Fibroblast of skin of left quadriceps (primary cell): ENCODE results near the gene RBM10.
"Not testable (repeated sequence)": the region's sequence is repeated elsewhere in the genome, so short reads cannot be mapped to it uniquely, and the experiment has no call there.

ENCODE experiments used
- DNase-seq, 2 experiments: peaks; one replicate each; pipeline ENCODE4 v3.0.0-alpha.2; 2013; ENCODE audit warnings: low read depth in 2 of 2

RBM10 gene, protein sequence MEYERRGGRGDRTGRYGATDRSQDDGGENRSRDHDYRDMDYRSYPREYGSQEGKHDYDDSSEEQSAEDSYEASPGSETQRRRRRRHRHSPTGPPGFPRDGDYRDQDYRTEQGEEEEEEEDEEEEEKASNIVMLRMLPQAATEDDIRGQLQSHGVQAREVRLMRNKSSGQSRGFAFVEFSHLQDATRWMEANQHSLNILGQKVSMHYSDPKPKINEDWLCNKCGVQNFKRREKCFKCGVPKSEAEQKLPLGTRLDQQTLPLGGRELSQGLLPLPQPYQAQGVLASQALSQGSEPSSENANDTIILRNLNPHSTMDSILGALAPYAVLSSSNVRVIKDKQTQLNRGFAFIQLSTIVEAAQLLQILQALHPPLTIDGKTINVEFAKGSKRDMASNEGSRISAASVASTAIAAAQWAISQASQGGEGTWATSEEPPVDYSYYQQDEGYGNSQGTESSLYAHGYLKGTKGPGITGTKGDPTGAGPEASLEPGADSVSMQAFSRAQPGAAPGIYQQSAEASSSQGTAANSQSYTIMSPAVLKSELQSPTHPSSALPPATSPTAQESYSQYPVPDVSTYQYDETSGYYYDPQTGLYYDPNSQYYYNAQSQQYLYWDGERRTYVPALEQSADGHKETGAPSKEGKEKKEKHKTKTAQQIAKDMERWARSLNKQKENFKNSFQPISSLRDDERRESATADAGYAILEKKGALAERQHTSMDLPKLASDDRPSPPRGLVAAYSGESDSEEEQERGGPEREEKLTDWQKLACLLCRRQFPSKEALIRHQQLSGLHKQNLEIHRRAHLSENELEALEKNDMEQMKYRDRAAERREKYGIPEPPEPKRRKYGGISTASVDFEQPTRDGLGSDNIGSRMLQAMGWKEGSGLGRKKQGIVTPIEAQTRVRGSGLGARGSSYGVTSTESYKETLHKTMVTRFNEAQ

DNA sequence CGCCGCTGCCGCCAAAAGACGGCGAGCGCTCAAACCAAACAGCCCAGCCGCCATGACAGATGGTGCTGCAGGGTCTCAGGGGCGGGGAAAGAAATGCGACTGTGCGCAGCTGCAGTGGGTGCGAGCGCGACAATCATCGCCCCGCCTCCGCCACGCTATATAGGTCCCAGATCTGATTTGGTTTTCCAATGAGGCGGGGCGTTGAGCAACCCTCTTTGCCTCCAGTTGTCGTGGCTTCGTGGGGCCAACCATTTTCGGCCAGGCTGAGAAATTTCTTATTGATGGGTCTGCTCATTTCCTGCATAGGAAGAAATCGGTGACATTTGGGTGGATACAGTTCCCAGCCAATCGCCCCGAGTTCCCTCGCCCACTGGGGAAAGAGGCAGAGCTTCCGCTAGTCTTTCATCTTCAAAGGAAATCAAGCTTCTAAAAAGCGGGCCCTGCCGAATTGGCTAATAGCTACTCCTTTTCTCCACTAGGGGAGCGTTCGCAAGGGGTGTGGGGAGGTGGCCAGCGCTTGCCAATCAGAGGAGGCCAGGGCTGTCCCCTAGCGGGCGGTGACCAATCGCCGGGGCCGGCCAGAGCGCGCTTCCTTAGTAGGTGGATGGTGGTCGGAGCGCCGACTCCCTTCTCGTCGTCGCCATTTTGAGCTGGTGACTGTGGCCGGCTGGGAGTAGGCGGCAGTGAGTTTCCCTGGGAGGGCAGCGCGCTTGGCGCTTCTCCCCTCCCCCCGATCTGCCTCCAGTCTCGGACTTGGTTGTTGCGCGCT lies at the start of gene RBM10, which contains the start of gene NDUFB11:
Gene RBM10 (plus strand): TSS at position 596 of the 769 bp plus-strand sequence. CDS start 2,261 bp downstream, outside the sequence.
Gene NDUFB11 (minus strand): TSS at position 77 of the 769 bp plus-strand sequence. CDS start 23 bp downstream, at position 54.
- peak; percentile 87 to 89 for DNase-seq

DNA sequence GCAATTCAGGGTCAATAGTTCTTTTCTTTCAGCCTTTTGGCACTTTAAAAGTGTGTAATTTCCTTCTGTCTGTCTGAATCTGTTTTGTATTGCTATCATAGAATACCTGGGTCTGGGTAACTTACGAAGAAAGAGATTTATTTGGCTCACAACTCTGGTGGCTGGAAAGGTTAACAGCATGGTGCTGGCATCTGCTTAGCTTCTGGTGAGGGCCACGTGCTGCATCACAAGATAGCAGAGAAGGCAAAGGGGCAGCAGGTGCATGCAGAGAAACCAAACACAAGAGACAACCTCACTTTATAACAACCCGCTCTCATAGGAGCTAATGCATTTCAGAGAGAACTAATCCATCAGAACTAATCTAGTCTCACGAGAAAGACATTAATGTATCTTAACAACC lies 48.0 kb upstream of the RBM10 start:
- no peak for DNase-seq

DNA sequence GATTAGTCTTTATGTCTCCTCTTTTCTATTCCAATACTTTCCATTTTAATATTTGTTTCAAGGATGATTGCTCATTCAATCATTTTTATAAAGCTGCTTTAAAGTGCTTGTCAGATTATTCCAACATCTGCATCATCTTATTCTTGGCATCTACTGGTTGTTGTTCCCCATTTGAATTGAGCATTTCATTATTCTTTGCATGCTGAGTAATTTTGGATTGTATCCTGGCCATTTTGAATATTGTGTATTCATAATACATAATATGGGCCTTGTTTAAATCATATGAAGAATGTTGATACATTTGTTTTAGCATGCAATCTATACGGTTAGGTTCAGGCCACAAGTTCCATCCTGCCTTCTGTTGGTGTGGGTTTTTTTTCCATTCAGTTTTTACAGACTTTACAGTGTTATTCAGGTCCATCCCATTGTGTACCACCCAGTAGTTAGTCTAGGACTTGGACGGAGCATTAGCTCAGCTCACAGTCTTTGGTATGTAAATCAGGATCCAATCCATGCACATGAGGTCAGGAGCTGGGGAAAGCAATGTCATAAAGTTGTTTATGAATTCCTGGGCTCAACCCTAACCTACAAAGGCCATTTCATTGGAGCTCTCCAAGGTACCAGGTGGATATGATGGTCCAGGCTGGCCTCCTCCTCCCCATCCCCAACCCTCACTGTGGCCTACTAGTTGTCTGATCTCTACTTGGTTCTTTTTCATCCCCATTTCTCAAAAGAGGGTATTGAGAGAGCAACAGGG lies 46.5 kb upstream of the RBM10 start:
- no peak for DNase-seq

DNA sequence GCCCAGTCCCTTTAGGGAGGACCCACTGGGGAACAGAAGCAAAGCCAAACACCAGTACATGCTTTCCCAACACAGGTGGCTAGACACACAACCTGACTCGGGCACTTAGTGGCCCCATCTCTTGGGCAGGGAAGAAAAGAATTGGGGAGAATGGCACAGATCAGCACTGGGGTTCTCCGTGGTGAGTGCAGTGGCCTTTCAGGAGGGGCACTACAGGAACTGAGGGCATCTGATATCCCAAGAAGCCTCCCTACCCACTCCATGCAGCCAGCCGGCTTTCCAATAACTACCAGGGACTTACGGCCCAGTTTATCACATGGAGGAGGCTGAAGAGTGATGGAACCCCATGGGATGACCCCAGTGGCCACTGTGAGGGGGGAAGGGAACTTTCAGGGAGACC lies 43.8 kb upstream of the RBM10 start:
- DNase-seq: no peak

DNA sequence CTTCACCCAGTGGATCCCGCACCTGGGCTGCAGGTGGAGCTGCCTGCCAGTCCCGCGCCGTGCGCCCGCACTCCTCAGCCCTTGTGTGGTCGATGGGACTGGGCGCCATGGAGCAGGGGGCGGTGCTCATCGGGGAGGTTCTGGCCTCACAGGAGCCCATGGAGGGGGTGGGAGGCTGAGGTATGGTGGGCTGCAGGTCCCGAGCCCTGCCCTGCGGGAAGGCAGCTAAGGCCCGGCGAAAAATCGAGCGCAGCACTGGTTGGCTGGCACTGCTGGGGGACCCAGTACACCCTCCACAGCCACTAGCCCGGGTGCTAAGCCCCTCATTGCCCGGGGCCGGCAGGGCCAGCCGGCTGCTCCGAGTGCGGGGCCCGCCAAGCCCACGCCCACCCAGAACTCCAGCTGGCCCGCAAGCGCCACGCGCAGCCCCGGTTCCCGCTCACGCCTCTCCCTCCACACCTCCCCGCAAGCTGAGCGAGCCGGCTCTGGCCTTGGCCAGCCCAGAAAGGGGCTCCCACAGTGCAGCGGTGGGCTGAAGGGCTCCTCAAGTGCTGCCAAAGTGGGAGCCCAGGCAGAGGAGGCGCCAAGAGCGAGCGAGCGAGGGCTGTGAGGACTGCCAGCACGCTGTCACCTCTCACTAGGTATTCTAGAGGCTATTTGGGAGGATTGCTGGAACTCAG lies 33.9 kb upstream of the RBM10 start:
- not testable (repeated sequence) for DNase-seq

DNA sequence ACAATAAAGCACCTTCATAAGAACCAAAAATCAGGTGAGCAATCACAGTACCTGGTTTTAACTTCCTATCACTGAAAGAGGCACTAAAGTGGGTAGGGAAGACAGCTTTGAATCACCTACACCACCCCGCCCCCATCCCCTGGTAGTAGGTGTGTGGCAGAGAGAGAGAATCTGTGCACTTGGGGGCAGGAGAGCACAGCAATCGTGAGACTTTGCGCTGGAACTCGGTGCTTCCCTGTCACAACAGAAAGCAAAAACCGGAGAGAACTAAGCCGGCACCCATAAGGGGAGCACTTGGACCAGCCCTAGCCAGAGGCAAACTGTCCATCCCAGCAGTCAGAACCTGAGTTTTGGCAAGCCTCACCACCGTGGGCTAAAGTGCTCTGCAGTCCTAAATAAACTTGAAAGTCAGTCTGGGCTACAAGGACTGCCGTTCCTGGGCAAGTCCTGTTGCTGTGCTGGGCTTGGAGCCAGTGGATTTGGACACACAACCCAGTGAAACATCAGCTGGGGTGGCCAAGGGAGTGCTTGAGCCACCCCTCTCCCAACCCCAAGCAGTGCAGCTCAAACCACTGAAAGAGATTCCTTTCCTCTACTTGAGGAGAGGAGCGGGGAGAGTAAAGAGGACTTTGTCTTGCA lies 32.6 kb upstream of the RBM10 start:
- DNase-seq: no peak

DNA sequence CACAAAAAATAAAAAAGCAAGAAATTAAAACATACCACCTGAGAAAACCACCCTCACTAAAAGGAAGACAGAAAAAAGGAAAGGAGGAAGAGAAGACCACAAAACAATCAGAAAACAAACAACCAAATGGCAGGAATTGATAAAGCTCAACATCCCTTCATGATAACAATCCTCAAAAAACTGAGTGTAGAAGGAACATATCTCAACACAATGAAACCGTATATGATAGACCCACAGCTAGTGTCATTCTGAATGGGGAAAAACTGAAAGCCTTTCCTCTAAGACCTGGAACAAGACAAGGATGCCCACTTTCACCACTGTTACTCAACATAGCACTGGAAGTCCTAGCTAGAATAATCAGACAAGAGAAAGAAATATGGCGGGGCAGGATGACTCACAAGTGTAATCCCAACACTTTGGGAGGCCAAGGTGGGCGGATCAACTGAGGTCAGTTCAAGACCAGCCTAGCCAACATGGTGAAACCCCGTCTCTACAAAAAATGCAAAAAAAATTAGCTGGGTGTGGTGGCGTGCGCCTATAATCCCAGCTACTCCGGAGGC lies 28.4 kb upstream of the RBM10 start:
- not testable (repeated sequence) for DNase-seq

DNA sequence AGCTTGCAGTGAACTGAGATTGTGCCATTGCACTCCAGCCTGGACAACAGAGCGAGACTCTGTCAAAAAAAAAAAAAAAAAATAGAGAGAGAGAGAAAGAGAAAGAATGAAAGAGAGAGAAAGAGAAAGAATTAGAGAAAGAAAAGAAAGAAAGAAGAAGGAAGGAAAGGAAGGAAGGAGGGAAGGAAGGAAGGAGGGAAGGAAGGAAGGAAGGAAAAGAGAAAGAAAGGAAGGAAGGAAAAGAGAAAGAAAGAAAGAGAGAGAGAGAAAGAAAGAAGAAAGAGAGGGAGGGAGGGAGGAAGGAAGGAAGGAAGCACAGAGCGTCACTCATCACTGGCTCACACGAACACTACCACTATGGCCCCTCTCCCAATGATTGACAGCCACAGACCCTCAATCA lies 20.6 kb upstream of the RBM10 start:
- DNase-seq: not testable (repeated sequence)

DNA sequence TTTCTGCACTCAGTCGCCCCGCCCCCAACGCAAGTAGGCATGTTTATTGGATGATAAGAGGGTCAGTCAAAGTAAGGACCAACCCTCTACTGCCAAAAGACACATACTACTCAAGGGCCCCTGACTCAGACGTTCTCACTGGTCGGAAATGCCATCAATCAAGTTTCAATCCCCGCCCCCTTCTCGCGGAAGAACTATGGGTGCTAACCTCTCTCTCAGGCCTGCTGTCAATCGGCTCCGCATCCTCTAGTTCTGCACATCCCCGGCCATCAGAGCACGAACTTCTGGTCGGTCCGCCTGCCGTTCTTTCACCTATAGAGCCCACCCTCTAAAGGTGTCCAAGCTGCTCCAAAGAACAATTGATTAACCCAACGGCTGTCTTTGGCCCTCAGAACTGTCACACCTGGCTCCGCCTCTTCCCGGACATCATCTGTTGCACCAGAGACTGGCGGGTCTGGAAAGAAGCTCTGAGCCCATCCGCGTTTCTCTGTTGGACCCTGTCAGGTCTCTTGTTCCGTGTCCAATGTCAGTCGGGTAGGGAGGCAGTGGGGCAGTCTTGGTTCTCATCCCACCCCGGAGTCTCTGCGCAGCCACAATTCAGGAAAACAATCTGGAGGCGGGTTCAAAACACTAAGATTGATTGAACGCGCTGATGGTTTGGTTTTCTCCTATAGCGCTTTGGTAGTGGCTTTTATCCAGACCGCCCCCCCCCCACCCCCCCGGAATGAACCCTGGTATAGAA lies 15.7 kb upstream of the RBM10 start:
- peak; percentile 92 for DNase-seq

DNA sequence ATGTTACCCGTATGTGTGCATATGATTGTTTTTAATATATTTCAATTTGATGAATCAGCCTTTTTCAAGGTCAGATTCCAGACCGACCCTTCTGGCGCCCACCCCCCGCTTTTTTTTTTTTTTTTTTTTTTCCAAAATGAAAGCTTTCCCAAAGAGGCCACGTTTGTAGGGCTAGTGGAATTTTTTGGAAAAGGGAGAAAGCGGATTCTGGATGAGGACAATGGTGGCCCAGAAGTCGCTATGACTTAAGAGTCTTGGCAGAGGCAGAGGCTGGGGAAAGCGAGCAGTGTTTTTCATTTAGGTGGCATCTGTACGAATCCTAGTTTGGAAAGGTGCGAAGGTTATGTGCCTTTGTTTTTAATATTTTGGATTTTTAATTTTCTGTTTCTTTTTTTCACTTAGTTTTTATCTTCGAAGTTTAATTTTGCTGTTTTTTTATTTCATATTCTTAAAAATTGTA lies 15.1 kb upstream of the RBM10 start:
- DNase-seq: no peak

DNA sequence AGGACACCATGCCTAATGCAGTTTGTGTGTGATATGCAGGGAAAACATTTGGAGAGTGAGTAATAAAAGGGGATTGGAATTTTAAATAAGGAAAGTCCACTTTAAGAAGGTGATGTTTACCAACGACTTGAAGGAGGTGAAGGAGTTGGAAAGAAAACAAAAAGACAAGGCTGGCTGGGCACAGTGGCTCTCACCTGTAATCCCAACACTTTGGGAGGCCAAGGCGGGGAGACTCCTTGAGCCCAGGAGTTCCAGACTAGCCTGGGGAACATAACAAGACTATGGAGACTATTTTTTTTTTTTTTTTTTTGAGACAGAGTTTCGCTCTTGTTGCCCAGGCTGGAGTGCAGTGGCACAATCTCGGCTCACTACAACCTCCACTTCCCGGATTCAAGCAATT lies 11.5 kb upstream of the RBM10 start:
- no peak for DNase-seq

DNA sequence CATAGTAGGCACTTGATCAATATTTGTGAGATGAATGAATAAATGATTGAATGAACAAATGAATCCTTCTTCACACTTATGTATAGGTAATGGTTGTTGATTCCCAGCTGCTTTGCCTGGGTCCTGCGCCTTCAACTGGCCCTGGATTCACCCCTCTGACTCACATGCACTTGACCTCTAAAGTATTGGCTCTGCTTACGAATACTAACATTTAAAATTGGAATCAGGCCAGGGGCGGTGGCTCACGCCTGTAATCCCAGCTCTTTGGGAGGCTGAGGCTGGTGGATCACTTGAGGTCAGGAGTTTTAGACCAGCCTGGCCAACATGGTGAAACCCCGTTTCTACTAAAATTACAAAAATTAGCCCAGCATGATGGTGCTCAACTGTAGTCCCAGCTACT lies 9.4 kb upstream of the RBM10 start:
- not testable (repeated sequence) for DNase-seq

DNA sequence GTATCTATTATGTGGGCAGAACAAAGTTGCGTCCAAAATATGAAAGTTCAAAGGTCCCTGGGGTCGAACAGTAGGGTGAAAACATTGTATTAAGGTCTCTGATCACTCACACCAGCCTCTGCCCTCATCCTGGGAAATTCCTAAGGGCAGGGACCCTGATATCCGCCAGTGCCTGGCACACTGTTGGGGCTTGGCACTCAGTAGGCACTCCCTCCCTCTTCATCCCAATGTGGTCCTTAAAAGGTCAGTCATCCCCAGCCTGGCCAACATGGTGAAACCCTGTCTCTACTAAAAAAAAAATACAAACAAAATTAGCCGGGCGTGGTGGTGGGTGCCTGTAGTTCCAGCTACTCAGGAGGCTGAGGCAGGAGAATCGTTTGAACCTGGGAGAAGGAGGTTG lies 6.8 kb upstream of the RBM10 start:
- no peak for DNase-seq

DNA sequence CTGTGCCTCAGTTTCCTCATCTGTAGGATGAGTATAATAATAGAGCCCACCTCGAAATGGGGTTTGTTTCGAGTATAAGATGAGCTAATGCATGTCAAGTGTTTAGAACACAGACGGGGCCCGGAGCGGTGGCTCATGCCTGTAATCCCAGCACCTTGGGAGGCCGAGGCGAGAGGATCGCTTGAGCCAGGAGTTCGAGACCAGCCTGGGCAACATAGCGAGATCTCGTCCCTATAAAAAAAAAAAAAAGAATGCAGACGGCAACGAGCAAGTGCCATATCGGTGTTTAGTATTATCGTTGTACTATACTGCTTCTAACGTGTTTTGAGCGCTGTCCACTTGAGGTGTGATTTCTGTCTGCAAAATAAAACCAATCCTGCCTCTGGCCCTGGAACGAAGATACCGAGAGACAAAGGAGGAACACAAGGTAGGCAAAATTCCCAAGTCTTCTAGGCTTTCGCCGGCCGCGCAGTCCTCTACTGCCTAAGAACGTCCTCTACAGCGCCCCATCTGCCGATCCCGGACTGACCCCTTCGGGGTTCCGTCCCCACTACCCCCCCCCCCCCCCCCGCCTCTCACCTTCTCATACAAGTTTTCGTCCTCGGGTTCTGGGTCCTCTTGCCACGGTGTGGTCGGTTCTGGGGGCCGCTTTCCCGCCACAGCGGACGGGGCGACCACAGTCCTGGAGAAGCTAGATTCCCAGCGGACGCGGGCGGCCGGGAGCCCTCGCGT lies 961 bp upstream of the RBM10 start:
- DNase-seq: peak in 1 of 2 experiments; percentile 21

DNA sequence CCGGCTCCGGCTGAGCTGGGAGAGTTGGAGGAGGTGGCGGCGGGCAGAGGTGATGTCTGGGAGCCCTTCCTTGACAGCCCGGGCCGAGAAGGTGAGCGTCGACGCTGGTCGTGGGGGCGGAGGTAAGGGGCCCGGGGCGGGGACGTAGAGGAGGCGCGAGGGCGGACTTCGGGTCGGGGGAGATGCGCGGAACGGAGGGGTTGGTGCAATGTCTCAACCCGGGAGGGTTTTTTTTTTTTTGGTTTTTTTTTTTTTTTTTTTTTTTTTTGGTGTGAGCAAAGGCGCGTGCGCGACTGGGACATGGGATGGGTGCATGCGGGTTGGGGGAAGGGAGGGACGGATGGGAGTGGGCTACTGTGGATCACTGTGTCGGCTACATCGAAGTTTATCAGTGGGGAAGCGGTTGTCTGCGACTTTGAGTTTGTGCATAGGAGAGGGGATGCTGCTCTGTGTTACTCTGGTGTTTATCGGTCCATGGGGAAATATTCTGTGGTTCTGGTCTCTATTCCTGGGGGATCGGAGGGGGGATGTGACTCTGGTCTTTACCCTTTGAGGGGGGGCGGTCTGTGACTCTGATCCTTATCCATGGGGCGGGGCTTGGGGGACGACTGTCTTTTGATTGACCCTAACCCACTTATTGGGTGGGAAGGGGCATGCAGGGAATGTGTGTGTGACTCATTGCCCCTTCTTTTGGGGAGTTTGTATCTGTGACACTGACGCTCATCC lies 537 bp downstream of the RBM10 start:
- DNase-seq: no peak

DNA sequence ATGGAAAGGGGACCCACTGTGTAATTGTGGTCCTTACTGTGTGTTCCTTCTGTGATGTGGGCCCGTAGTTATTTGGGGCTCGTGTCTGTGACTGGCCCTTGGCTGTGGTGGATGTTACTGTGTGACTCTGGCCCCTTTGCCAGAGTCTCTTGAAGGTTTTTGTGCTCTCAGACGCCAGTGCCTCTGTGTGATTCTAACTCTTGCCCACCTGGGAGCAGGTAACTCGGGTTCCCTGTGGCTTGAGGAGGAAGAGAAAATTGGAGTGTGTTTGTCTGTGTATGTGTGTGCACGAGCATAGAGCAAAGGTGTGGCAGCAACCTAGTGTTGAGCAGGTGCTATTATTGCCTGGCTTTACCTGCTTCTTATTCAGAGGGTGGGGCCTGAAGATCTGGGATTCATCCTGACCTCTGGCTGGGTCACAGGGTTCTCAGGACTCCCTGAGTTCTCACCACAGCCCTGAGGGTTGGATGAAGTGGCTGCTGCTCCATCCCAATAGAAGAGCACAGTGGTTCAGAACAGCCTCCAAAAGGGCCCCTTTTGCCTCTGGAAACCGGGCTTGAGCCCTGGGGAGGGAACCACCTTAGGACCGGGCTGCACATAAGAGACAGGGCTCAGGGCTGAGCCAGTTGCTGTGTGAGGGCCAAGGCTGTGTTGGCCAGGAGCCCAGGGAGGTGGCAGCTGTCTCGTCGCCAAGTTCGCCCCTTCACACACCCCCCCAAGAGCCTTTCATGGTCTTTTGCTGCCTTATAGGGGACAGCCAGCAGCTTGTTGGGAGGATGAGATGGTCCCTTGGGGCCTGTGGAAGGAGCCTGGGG lies 1.3 kb downstream of the RBM10 start:
- DNase-seq: no peak
